LNCaP clone FGC (cell line): ENCODE measurements around the gene HCN4.

Experiments used
- DNase-seq: peaks from one replicate; pipeline ENCODE4 v3.0.0-alpha.2; 2011; ENCODE audit warnings: low read depth
- H3K4me3 ChIP-seq: 2 replicates; pipeline ENCODE4 v1.5.1; 2011; ENCODE audit warnings: mild to moderate bottlenecking, low read depth, low read length, control low read depth
- CTCF ChIP-seq: IDR thresholded peaks from 2 replicates; pipeline ENCODE4 v1.5.1; 2012; ENCODE audit warnings: mild to moderate bottlenecking; ENCODE audit not compliant: control insufficient read depth, insufficient read depth; ENCODE audit errors: extremely low read depth

Gene HCN4

GRCh38 chr15:73333001-73333400, 35.8 kb downstream of the HCN4 start:
- no peak for DNase-seq
- no peak overlapping the region for H3K4me3 ChIP-seq
- TF ChIP-seq CTCF, result no peak

- DNase-seq, result no peak
- H3K4me3 ChIP-seq, result no peak overlapping the region
- TF ChIP-seq CTCF, result no peak
These were observed 36.5 kb downstream of the HCN4 start for GRCh38 chr15:73331991-73332925.

- no peak overlapping the region for H3K4me3 ChIP-seq
- no peak for TF ChIP-seq CTCF
- DNase-seq, result no peak
These were observed 37.3 kb downstream of the HCN4 start for GRCh38 chr15:73331501-73331900.

- no peak overlapping the region for H3K4me3 ChIP-seq
- no peak for DNase-seq
- TF ChIP-seq CTCF, result no peak
These were observed 38.3 kb downstream of the HCN4 start for GRCh38 chr15:73330206-73331051.

GRCh38 chr15:73329501-73330200, 39.1 kb downstream of the HCN4 start:
- no peak overlapping the region for H3K4me3 ChIP-seq
- no peak for DNase-seq
- TF ChIP-seq CTCF, result no peak

GRCh38 chr15:73328981-73329380, 39.8 kb downstream of the HCN4 start:
- no peak for DNase-seq
- no peak for TF ChIP-seq CTCF
- H3K4me3 ChIP-seq, result no peak overlapping the region
